GM18519 (cell line): ENCODE data around the gene CAMK2B.
"Not testable (repeated sequence)": the region's sequence is repeated elsewhere in the genome, so short reads cannot be mapped to it uniquely, and the experiment has no call there.

Experiments
- ATAC-seq: cut with Tn5 transposase; IDR thresholded peaks from one replicate; pipeline ENCODE4 v1.9.1; 2021; ENCODE audit warnings: mild to moderate bottlenecking, moderate library complexity; ENCODE audit not compliant: unreplicated experiment, low FRiP score

CAMK2B gene

GRCh38 chr7:44200699-44201461, 124.5 kb downstream of the CAMK2B start, which contains the start of gene YKT6:
YKT6 (plus strand) TSS chr7:44200978; CDS start chr7:44201136, 158 bp downstream.
- ATAC-seq, result peak; percentile 96

GRCh38 chr7:44200163-44200562, 125.2 kb downstream of the CAMK2B start:
- not testable (repeated sequence) for ATAC-seq

- ATAC-seq, result no peak
Measured at GRCh38 chr7:44197474-44197873, 127.9 kb downstream of the CAMK2B start.

- ATAC-seq, result no peak
Measured at GRCh38 chr7:44196450-44196872, 128.9 kb downstream of the CAMK2B start.

- ATAC-seq, result no peak
Measured at GRCh38 chr7:44195889-44196288, 129.5 kb downstream of the CAMK2B start.

- ATAC-seq, result no peak
Measured at GRCh38 chr7:44194562-44195145, 130.7 kb downstream of the CAMK2B start.

GRCh38 chr7:44194069-44194468, 131.3 kb downstream of the CAMK2B start:
- no peak for ATAC-seq

- no peak for ATAC-seq
Measured at GRCh38 chr7:44193011-44193802, 132.2 kb downstream of the CAMK2B start.

- ATAC-seq, result no peak
Measured at GRCh38 chr7:44191171-44191570, 134.2 kb downstream of the CAMK2B start.

- ATAC-seq, result no peak
Measured at GRCh38 chr7:44189993-44190872, 135.2 kb downstream of the CAMK2B start.

GRCh38 chr7:44189286-44189992, 136.0 kb downstream of the CAMK2B start, which contains the start of gene GCK:
GCK (minus strand) TSS chr7:44189439; CDS start chr7:44188953, 486 bp downstream.
- no peak for ATAC-seq

- no peak for ATAC-seq
Measured at GRCh38 chr7:44188480-44189225, 136.7 kb downstream of the CAMK2B start.

GRCh38 chr7:44187636-44188416, 137.6 kb downstream of the CAMK2B start:
- ATAC-seq, result no peak

GRCh38 chr7:44186736-44187135, 138.7 kb downstream of the CAMK2B start:
- no peak for ATAC-seq

- no peak for ATAC-seq
Measured at GRCh38 chr7:44185729-44186128, 139.7 kb downstream of the CAMK2B start.

- ATAC-seq, result no peak
Measured at GRCh38 chr7:44184873-44185446, 140.4 kb downstream of the CAMK2B start.

- ATAC-seq, result no peak
Measured at GRCh38 chr7:44184206-44184872, 141.1 kb downstream of the CAMK2B start.
